ENCODE results near the gene ABCA2. TPM values are rescaled to one million over a fixed set of nuclear protein-coding genes. Genes with fewer than 3 reads are reported as not detected.

Gene ABCA2
- polyA plus RNA-seq, 1 donor (not counting 4 experiments of a cell fraction or from before 2014, with no cell fraction given): 1.3 TPM

GRCh38 chr9:137028263-137029057 lies 423 bp upstream of the ABCA2 start:
- H3K27ac ChIP-seq (ENCODE audit: control insufficient read depth, insufficient read depth, low read length): no peak overlapping the region
- H3K4me2 ChIP-seq (ENCODE audit: control insufficient read depth, extremely low read depth, insufficient read depth, low read depth, low read length): peak overlapping the region; percentile 81
- no peaks in the 10 kb centered on the region for H3K9me1 ChIP-seq (ENCODE audit: control insufficient read depth, extremely low read depth, insufficient read depth, low read length)
- no peaks in the 10 kb centered on the region for H3K9me3 ChIP-seq (ENCODE audit: control insufficient read depth, low read depth, low read length)
- FAIRE-seq (no peak), DNase-seq (ENCODE audit: low read depth, low spot score) (no peak)
- H3K4me3 ChIP-seq (ENCODE audit: control insufficient read depth in 2 of 3, extremely low read depth in 1 of 3, insufficient read depth in 2 of 3, low read depth in 1 of 3, low read length in 3 of 3): peak overlapping the region; percentile 22 to 46 (median 39)
- peaks cover 7% of the 10 kb centered on the region for H3K4me1 ChIP-seq (ENCODE audit: control insufficient read depth, extremely low read depth, insufficient read depth, low read length)
- TF ChIP-seq EZH2 (IDR thresholded peaks at IDR 0.05; ENCODE audit: low read length): peak; percentile 39
- TF ChIP-seq CTCF (optimal IDR thresholded peaks at IDR 0.05 in 1 of 3, IDR thresholded peaks at IDR 0.05 in 1 of 3, conservative IDR thresholded peaks at IDR 0.05 in 1 of 3; ENCODE audit: extremely low read depth in 1 of 3, insufficient read depth in 2 of 3, low read length in 3 of 3): peak in 2 of 3 experiments; percentile 44 to 71
- no peak overlapping the region for H2AFZ ChIP-seq (ENCODE audit: control insufficient read depth, low read length)
- no peaks in the 10 kb centered on the region for H3K79me2 ChIP-seq (ENCODE audit: control insufficient read depth, insufficient read depth, low read length)
- H3K36me3 ChIP-seq (ENCODE audit: control insufficient read depth in 2 of 2, extremely low read depth in 1 of 2, insufficient read depth in 2 of 2, low read length in 2 of 2): no peaks in the 10 kb centered on the region
- H3K27me3 ChIP-seq (ENCODE audit: control insufficient read depth, extremely low read depth, insufficient read depth, low read length): peaks cover 15% of the 10 kb centered on the region
- no peak overlapping the region for H3K9ac ChIP-seq (ENCODE audit: control insufficient read depth, extremely low read depth, insufficient read depth, low read length)
- no peaks in the 10 kb centered on the region for H4K20me1 ChIP-seq (ENCODE audit: control insufficient read depth, extremely low read depth, insufficient read depth, low read length)
- dilution Hi-C loops (cut with MboI; ENCODE audit: extremely low pct_ligation_motif_present, low sequenced_read_pairs): no loop called here

- FAIRE-seq: no peak
- no peak overlapping the region for H3K27ac ChIP-seq (ENCODE audit: control insufficient read depth, insufficient read depth, low read length)
These were observed 1.2 kb downstream of the ABCA2 start for GRCh38 chr9:137026828-137027227.

More at GRCh38 chr9:137026828-137027227, 1.2 kb downstream of the ABCA2 start:
- peaks cover 15% of the 10 kb centered on the region for H3K27me3 ChIP-seq (ENCODE audit: control insufficient read depth, extremely low read depth, insufficient read depth, low read length)
- DNase-seq (ENCODE audit: low read depth, low spot score): no peak
- H3K9me1 ChIP-seq (ENCODE audit: control insufficient read depth, extremely low read depth, insufficient read depth, low read length): no peaks in the 10 kb centered on the region
- no peak overlapping the region for H3K4me3 ChIP-seq (ENCODE audit: control insufficient read depth in 2 of 3, extremely low read depth in 1 of 3, insufficient read depth in 2 of 3, low read depth in 1 of 3, low read length in 3 of 3)
- H2AFZ ChIP-seq (ENCODE audit: control insufficient read depth, low read length): no peak overlapping the region
- TF ChIP-seq CTCF (optimal IDR thresholded peaks at IDR 0.05 in 1 of 3, IDR thresholded peaks at IDR 0.05 in 1 of 3, conservative IDR thresholded peaks at IDR 0.05 in 1 of 3; ENCODE audit: extremely low read depth in 1 of 3, insufficient read depth in 2 of 3, low read length in 3 of 3): no peak
- TF ChIP-seq EZH2 (IDR thresholded peaks at IDR 0.05; ENCODE audit: low read length): no peak
- dilution Hi-C loops (cut with MboI; ENCODE audit: extremely low pct_ligation_motif_present, low sequenced_read_pairs): no loop called here
- no peak overlapping the region for H3K9ac ChIP-seq (ENCODE audit: control insufficient read depth, extremely low read depth, insufficient read depth, low read length)
- no peaks in the 10 kb centered on the region for H4K20me1 ChIP-seq (ENCODE audit: control insufficient read depth, extremely low read depth, insufficient read depth, low read length)
- no peaks in the 10 kb centered on the region for H3K79me2 ChIP-seq (ENCODE audit: control insufficient read depth, insufficient read depth, low read length)
- H3K4me1 ChIP-seq (ENCODE audit: control insufficient read depth, extremely low read depth, insufficient read depth, low read length): peaks cover 7% of the 10 kb centered on the region
- H3K4me2 ChIP-seq (ENCODE audit: control insufficient read depth, extremely low read depth, insufficient read depth, low read depth, low read length): no peak overlapping the region
- no peaks in the 10 kb centered on the region for H3K36me3 ChIP-seq (ENCODE audit: control insufficient read depth in 2 of 2, extremely low read depth in 1 of 2, insufficient read depth in 2 of 2, low read length in 2 of 2)
- no peaks in the 10 kb centered on the region for H3K9me3 ChIP-seq (ENCODE audit: control insufficient read depth, low read depth, low read length)

Measured in keratinocyte (primary cell).